ENCODE data around the gene ASXL1. TPM values are rescaled to one million over a fixed set of nuclear protein-coding genes. Genes with fewer than 3 reads are reported as not detected.

The ASXL1 gene
- total RNA-seq, 2 experiments from 2014 or later, result 113 to 118 TPM

DNA sequence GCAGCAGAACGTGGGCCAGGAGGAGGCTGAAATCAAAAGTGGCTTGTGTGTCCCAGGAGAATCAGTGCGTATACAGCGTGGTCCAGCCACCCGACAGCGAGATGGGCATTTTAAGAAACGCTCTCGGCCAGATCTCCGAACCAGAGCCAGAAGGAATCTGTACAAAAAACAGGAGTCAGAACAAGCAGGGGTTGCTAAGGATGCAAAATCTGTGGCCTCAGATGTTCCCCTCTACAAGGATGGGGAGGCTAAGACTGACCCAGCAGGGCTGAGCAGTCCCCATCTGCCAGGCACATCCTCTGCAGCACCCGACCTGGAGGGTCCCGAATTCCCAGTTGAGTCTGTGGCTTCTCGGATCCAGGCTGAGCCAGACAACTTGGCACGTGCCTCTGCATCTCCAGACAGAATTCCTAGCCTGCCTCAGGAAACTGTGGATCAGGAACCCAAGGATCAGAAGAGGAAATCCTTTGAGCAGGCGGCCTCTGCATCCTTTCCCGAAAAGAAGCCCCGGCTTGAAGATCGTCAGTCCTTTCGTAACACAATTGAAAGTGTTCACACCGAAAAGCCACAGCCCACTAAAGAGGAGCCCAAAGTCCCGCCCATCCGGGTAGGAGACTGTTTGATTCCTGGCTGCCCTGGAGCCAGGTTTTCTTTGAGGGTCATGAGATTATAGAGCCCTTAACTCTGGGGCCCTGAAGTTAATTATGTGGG is 75.3 kb downstream of the ASXL1 start:
- Mint-ChIP-seq H3K27me3 (no peaks in the 10 kb centered on the region), H3K4me1 (peaks cover 5% of the 10 kb centered on the region), H3K4me3 (no peak overlapping the region), H3K9me3 (no peaks in the 10 kb centered on the region), H3K36me3 (ENCODE audit: low read depth) (peaks cover 76% of the 10 kb centered on the region), H3K27ac (no peak overlapping the region)
- ChIA-PET POLR2A (no interaction called here), CTCF (no interaction called here)
- DNase-seq, result no peak

DNA sequence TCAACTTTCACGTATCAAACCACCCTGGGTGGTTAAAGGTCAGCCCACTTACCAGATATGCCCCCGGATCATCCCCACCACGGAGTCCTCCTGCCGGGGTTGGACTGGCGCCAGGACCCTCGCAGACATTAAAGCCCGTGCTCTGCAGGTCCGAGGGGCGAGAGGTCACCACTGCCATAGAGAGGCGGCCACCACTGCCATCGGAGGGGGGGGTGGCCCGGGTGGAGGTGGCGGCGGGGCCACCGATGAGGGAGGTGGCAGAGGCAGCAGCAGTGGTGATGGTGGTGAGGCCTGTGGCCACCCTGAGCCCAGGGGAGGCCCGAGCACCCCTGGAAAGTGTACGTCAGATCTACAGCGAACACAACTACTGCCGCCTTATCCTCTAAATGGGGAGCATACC is 76.3 kb downstream of the ASXL1 start:
- peaks cover 13% of the 10 kb centered on the region for H3K4me1 Mint-ChIP-seq
- POLR2A ChIA-PET, result no interaction called here

DNA sequence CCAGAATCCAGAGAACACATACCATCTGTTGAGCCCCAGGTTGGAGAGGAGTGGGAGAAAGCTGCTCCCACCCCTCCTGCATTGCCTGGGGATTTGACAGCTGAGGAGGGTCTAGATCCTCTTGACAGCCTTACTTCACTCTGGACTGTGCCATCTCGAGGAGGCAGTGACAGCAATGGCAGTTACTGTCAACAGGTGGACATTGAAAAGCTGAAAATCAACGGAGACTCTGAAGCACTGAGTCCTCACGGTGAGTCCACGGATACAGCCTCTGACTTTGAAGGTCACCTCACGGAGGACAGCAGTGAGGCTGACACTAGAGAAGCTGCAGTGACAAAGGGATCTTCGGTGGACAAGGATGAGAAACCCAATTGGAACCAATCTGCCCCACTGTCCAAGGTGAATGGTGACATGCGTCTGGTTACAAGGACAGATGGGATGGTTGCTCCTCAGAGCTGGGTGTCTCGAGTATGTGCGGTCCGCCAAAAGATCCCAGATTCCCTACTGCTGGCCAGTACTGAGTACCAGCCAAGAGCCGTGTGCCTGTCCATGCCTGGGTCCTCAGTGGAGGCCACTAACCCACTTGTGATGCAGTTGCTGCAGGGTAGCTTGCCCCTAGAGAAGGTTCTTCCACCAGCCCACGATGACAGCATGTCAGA is 77.4 kb downstream of the ASXL1 start:
- peaks cover 15% of the 10 kb centered on the region for H3K4me1 Mint-ChIP-seq
- ChIA-PET CTCF (interaction anchor here (0.6 kb wide), 1 partner anchor 11 kb away, joined by 4 read pairs; no protein-coding TSS in a partner anchor), POLR2A (no interaction called here)
- DNase-seq, result no peak
- H3K27ac Mint-ChIP-seq, result no peak overlapping the region
- H3K9me3 Mint-ChIP-seq, result no peaks in the 10 kb centered on the region
- H3K27me3 Mint-ChIP-seq, result no peaks in the 10 kb centered on the region
- H3K36me3 Mint-ChIP-seq (ENCODE audit: low read depth), result peaks cover 64% of the 10 kb centered on the region
- H3K4me3 Mint-ChIP-seq, result no peak overlapping the region

More for the DNA sequence above, 76.3 kb downstream of the ASXL1 start:
- H3K36me3 Mint-ChIP-seq (ENCODE audit: low read depth), result peaks cover 74% of the 10 kb centered on the region
- no peaks in the 10 kb centered on the region for H3K27me3 Mint-ChIP-seq
- no peaks in the 10 kb centered on the region for H3K9me3 Mint-ChIP-seq
- H3K27ac Mint-ChIP-seq, result no peak overlapping the region
- CTCF ChIA-PET, result no interaction called here
- no peak overlapping the region for H3K4me3 Mint-ChIP-seq
- DNase-seq, result no peak

DNA sequence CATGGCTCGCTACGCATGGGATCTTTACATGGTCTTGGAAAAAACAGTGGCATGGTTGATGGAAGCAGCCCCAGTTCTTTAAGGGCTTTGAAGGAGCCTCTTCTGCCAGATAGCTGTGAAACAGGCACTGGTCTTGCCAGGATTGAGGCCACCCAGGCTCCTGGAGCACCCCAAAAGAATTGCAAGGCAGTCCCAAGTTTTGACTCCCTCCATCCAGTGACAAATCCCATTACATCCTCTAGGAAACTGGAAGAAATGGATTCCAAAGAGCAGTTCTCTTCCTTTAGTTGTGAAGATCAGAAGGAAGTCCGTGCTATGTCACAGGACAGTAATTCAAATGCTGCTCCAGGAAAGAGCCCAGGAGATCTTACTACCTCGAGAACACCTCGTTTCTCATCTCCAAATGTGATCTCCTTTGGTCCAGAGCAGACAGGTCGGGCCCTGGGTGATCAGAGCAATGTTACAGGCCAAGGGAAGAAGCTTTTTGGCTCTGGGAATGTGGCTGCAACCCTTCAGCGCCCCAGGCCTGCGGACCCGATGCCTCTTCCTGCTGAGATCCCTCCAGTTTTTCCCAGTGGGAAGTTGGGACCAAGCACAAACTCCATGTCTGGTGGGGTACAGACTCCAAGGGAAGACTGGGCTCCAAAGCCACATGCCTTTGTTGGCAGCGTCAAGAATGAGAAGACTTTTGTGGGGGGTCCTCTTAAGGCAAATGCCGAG is 78.2 kb downstream of the ASXL1 start:
- Mint-ChIP-seq H3K4me1 (peaks cover 15% of the 10 kb centered on the region), H3K4me3 (no peak overlapping the region), H3K27ac (no peak overlapping the region), H3K36me3 (ENCODE audit: low read depth) (peaks cover 59% of the 10 kb centered on the region), H3K27me3 (no peaks in the 10 kb centered on the region), H3K9me3 (no peaks in the 10 kb centered on the region)
- POLR2A ChIA-PET, result no interaction called here
- CTCF ChIA-PET, result interaction anchor here (0.6 kb wide), 1 partner anchor 11 kb away, joined by 4 read pairs; no protein-coding TSS in a partner anchor
- no peak for DNase-seq

DNA sequence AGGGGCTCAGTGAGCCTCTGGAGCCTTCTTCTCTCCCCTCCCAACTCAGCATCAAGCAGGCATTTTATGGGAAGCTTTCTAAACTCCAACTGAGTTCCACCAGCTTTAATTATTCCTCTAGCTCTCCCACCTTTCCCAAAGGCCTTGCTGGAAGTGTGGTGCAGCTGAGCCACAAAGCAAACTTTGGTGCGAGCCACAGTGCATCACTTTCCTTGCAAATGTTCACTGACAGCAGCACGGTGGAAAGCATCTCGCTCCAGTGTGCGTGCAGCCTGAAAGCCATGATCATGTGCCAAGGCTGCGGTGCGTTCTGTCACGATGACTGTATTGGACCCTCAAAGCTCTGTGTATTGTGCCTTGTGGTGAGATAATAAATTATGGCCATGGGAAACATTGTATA is 78.8 kb downstream of the ASXL1 start:
- no peaks in the 10 kb centered on the region for H3K27me3 Mint-ChIP-seq
- DNase-seq, result no peak
- H3K4me1 Mint-ChIP-seq, result peaks cover 13% of the 10 kb centered on the region
- no peaks in the 10 kb centered on the region for H3K9me3 Mint-ChIP-seq
- H3K36me3 Mint-ChIP-seq (ENCODE audit: low read depth), result peaks cover 53% of the 10 kb centered on the region
- ChIA-PET POLR2A (no interaction called here), CTCF (no interaction called here)
- no peak overlapping the region for H3K27ac Mint-ChIP-seq
- no peak overlapping the region for H3K4me3 Mint-ChIP-seq

DNA sequence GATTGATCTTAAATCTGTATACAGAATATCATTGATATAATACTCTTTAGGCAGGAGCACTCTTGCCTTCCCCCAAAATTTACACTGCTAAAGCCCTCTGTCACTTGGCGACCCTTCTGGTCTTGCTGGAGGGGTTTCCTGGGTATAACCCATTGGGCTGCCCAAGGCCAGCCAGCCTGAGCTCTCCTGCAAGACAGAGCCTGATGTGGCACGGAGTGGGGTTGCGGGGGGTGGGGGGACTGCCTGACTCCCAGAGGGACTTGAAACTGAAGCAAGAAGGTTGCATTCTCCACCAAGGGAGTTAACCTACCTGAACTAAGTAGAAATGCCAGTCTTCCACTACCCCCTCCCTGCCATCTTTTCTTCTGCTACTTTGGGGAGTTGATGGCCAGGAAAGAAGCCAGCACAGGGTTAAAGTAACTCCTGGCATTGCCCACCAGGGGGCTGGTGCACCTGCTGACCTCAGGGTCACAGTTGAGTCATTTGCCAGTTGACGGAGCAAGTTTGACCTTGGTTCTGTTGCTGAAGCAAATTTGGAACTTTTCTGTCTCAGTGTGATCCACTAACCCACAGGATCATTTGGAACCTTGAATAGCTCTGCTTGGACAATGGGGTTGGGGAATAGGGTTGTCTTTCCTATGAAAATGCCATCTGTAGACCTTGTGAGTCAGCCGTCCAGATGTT is 79.4 kb downstream of the ASXL1 start:
- Mint-ChIP-seq H3K4me3 (no peak overlapping the region), H3K27me3 (no peaks in the 10 kb centered on the region), H3K4me1 (peaks cover 13% of the 10 kb centered on the region), H3K9me3 (no peaks in the 10 kb centered on the region), H3K36me3 (ENCODE audit: low read depth) (peaks cover 49% of the 10 kb centered on the region), H3K27ac (peak overlapping the region; percentile 6)
- CTCF ChIA-PET, result no interaction called here
- DNase-seq, result peak; percentile 16
- POLR2A ChIA-PET, result no interaction called here

DNA sequence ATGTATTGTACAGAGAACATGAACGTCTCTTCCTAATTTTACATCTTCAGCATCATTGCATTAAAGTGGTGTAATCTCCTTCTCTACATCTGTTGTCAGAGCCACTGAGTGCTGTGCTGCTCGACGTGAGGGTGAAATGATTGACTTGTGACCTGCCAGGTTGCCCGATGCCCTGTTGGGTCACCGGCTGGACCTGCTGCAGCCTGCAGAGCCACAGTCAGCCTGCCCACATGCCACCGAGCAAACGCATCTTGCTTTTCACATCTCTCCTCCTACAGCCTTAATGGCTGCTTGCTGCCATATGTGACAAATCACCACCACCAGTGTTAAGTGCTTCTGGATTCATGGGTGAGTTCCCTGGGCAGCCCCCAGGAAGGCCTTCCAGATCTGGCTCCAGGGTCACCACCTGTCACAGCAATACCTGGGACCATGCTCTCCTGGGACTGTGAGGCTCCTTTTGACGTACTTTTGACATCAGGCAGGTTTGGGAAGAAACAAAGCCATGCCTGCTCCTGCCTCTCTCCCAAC is 80.3 kb downstream of the ASXL1 start:
- peaks cover 44% of the 10 kb centered on the region for H3K36me3 Mint-ChIP-seq (ENCODE audit: low read depth)
- no peaks in the 10 kb centered on the region for H3K9me3 Mint-ChIP-seq
- POLR2A ChIA-PET, result no interaction called here
- CTCF ChIA-PET, result no interaction called here
- no peaks in the 10 kb centered on the region for H3K27me3 Mint-ChIP-seq
- H3K27ac Mint-ChIP-seq, result no peak overlapping the region
- H3K4me3 Mint-ChIP-seq, result no peak overlapping the region
- peaks cover 14% of the 10 kb centered on the region for H3K4me1 Mint-ChIP-seq
- DNase-seq, result peak; percentile 12

DNA sequence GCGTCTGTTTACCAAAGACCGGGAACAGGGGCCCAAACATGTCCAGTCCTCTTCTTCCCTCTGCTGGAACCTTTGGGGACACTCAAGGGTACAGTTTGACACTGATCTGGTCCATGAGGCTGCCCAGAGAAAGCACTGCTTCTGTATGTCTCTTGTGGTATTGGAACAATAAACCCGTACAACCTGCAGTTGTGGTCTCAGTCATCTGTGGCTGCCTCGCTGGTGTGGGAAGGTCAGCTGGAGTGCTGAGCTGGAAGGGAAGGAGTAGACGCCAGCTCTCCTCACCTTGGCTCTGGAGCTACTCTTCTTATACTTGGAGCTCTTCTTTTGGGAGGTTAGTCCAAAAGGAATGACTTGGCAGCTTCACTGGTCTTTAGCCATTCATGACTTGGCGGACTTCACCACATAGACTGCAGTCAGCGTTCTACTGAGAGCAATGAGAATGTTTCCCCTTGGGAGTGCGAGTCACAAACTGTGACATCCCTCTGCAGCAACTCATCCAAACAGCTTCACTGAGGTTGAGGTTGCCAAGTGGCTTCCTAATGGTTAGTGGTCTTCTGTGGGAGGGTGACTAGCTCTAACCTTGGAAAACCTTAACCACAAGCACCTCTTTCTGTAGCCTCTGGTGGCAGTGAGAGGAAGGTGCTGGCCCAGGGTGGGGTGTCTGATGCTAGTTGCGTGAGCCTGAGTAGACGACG is 81.2 kb downstream of the ASXL1 start:
- Mint-ChIP-seq H3K27ac (no peak overlapping the region), H3K27me3 (no peaks in the 10 kb centered on the region), H3K4me3 (no peak overlapping the region), H3K4me1 (peaks cover 16% of the 10 kb centered on the region), H3K36me3 (ENCODE audit: low read depth) (peaks cover 39% of the 10 kb centered on the region), H3K9me3 (no peaks in the 10 kb centered on the region)
- ChIA-PET POLR2A (interaction anchor here (0.6 to 0.7 kb wide), 2 partner anchors 53 to 320 kb away, joined by 3 read pairs; no protein-coding TSS in a partner anchor), CTCF (no interaction called here)
- DNase-seq, result peak; percentile 21

DNA sequence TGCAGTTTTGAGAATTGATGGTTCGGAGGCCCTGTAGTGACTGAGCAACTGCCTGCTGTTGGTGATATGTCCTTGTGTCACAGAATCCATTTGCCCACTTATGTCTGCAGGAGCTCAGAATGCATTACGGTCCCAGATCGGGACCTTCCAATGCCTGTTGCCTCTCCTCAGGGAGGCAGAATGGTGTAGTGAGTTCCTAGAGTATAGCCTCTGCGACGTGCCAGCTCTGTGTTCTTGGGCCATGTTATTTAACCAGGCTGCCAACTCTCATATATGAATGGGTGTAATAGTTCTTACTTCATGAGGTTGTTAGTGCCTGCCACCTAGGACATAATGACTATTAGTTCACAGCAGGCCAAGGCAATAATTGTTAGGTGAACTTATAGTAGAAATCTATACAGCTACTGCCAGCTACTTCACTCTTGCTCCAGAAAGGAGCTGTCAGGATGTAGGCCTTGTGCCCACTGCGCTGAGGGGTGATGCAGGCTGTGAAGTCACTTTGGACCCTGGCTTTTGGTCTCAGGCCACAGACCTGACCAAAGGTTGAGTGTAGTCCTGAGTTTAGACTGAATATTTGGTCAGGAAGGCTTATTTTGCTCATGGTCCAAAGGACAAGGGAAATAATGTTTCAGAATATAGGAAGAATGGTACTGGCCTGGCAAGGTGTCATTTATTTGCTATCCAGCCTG is 82.1 kb downstream of the ASXL1 start:
- peak; percentile 12 for DNase-seq
- POLR2A ChIA-PET, result interaction anchor here (0.6 to 1.0 kb wide), 4 partner anchors 8 to 321 kb away, joined by 3 read pairs; no protein-coding TSS in a partner anchor
- Mint-ChIP-seq H3K27ac (no peak overlapping the region), H3K36me3 (ENCODE audit: low read depth) (peaks cover 31% of the 10 kb centered on the region), H3K9me3 (no peaks in the 10 kb centered on the region), H3K4me3 (no peak overlapping the region), H3K27me3 (no peaks in the 10 kb centered on the region), H3K4me1 (peaks cover 18% of the 10 kb centered on the region)
- CTCF ChIA-PET, result no interaction called here

DNA sequence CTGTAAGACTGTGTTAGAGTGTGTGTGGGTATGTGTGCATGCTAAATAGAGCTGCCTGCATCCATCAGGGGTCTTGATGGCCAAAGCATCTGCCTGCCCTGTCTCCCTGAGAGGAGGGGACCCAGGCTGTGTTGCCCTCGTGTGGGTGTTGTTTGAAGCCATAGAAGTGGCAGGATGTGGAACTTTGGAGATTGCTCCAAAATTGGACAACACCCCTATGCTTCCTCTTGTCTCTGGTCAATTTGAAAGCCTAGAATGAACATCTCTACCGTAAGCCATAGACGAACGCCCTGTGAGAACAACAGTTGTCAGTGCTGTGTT is 82.6 kb downstream of the ASXL1 start:
- POLR2A ChIA-PET, result interaction anchor here (0.8 to 1.0 kb wide), 2 partner anchors 8 to 14 kb away, joined by 3 read pairs; no protein-coding TSS in a partner anchor
- H3K4me3 Mint-ChIP-seq, result no peak overlapping the region
- no peaks in the 10 kb centered on the region for H3K9me3 Mint-ChIP-seq
- DNase-seq, result peak; percentile 11
- H3K36me3 Mint-ChIP-seq (ENCODE audit: low read depth), result peaks cover 32% of the 10 kb centered on the region
- no peak overlapping the region for H3K27ac Mint-ChIP-seq
- CTCF ChIA-PET, result no interaction called here
- no peaks in the 10 kb centered on the region for H3K27me3 Mint-ChIP-seq
- peaks cover 21% of the 10 kb centered on the region for H3K4me1 Mint-ChIP-seq

DNA sequence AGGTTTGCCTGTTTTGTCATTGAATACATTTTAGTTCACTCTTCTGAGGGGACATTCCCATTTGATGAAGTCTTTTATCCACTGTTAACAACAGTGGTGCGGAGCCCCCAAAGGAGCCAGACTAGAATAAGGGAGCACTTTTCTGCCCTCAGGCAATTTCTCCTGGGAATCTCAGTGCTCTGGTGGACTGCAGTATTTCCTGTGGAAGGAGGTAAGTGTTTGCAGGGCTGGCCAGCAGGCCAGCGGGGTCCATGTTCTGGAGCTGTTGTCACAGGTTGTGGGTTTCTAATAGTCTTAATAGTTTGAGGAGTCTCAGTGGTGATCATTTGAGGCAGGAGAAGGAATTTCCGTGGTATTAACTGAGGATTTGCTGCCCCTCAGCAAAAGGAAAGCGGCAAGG is 83.5 kb downstream of the ASXL1 start:
- Mint-ChIP-seq H3K4me1 (peaks cover 21% of the 10 kb centered on the region), H3K4me3 (no peak overlapping the region), H3K27ac (no peak overlapping the region), H3K36me3 (ENCODE audit: low read depth) (peaks cover 28% of the 10 kb centered on the region), H3K9me3 (no peaks in the 10 kb centered on the region), H3K27me3 (no peaks in the 10 kb centered on the region)
- no peak for DNase-seq
- ChIA-PET CTCF (no interaction called here), POLR2A (no interaction called here)
